SK-N-MC (cell line): ENCODE data around the gene ADISSP.

Experiments used
- DNase-seq: peaks from one replicate; pipeline ENCODE4 v3.0.0-alpha.2; 2011; ENCODE audit warnings: low read depth, low spot score
- H3K27ac ChIP-seq: fragments of 200-600 bp; sonication (generic); 2 replicates; pipeline ENCODE4 v1.5.1; 2016; ENCODE audit warnings: mixed run types
- H3K36me3 ChIP-seq: fragments of 200-600 bp; sonication (generic); 2 replicates; pipeline ENCODE4 v1.6.1; 2017; ENCODE audit warnings: antibody characterized with exemption, low read length, mixed read lengths; ENCODE audit not compliant: insufficient read depth
- H3K4me3 ChIP-seq: fragments of 200-600 bp; sonication (generic); 2 replicates; pipeline ENCODE4 v1.5.1; 2016
- H3K9ac ChIP-seq: fragments of 200-600 bp; sonication (generic); 2 replicates; pipeline ENCODE4 v1.8.0; 2017; ENCODE audit warnings: mixed run types, mixed read lengths; ENCODE audit not compliant: insufficient read length
- H3K9me3 ChIP-seq: fragments of 200-600 bp; sonication (generic); 2 replicates; pipeline ENCODE4 v1.6.1; 2017; ENCODE audit warnings: low read depth, mild to moderate bottlenecking, antibody characterized with exemption, low read length, moderate library complexity, mixed read lengths
- EZH2 ChIP-seq: fragments of 200-600 bp; sonication (generic); IDR thresholded peaks from one replicate; pipeline ENCODE4 v1.6.1; 2017; ENCODE audit warnings: antibody characterized with exemption
- FOXP2 ChIP-seq: optimal IDR thresholded peaks from 2 replicates; pipeline ENCODE3; 2011; ENCODE audit warnings: mild to moderate bottlenecking, moderate library complexity; ENCODE audit not compliant: insufficient read depth; ENCODE audit errors: extremely low read length, control extremely low read depth
- POLR2AphosphoS5 ChIP-seq: IDR thresholded peaks from 2 replicates; pipeline ENCODE4 v1.6.1; 2012; ENCODE audit warnings: mild to moderate bottlenecking, low read depth, low read length, borderline replicate concordance

Gene ADISSP

DNA sequence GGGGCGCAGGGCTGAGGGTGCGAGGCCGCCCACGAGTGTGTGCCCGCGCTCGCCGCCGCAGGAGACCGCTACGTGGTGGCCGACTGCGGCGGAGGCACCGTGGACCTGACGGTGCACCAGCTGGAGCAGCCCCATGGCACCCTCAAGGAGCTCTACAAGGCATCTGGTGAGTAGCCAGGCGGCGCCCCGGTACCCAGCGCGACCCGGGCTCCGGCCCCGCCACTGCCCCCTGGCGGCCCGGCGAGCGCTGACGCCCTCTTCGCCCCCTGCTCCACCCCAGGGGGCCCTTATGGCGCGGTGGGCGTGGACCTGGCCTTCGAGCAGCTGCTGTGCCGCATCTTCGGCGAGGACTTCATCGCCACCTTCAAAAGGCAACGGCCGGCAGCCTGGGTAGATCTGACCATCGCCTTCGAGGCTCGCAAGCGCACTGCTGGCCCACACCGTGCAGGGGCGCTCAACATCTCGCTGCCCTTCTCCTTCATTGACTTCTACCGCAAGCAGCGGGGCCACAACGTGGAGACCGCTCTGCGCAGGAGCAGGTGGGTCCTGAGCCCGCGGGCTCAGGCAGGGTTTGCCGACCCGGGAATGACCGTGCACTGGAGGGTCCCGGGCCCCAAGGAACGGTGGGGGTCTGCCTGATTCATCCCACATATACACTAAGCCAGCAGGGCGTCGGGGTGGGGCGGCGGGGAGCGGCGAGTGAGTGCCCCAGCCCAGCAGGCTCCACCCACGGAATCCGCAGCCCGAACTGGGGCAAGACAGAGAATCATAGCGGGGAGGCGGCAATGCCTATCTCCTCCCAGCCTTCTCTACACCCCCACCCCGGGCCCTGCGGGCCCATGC, 17.6 kb downstream of the ADISSP start:
- no peak overlapping the region for H3K27ac ChIP-seq
- no peaks in the 10 kb centered on the region for H3K9me3 ChIP-seq
- no peak overlapping the region for H3K4me3 ChIP-seq
- no peak overlapping the region for H3K9ac ChIP-seq
- TF ChIP-seq POLR2AphosphoS5, result no peak
- no peak for TF ChIP-seq FOXP2
- no peak for TF ChIP-seq EZH2
- DNase-seq, result no peak
- H3K36me3 ChIP-seq, result peaks cover 6% of the 10 kb centered on the region; the same call in 1 of the 2 replicates

DNA sequence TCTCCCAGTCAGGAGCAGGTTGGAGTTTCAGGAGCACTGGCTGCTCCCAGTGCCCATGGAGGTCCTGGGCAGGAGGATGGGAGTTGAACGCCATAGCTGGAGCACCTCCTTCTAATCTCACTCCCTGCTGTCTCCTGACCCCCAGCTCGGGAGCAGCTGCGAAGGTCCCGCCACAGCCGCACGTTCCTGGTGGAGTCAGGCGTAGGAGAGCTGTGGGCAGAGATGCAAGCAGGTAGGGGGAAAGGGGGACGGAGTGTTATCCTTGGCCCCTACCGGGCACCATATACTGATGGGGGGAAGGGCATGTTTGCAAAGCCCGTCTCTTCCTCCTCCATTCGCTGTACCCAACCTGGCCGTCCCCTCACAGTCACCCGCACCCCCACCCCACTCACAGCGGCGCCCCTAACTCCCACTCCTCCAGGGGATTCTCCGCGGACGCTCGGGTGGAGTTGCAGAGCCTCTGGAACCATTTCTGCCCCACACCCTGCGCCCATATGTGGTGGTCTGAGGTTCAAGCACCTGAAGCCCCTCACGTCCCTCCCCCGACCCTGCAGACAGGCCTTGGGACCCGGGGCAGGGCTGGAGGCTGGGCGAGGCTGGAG, 18.4 kb downstream of the ADISSP start:
- no peak overlapping the region for H3K27ac ChIP-seq
- H3K36me3 ChIP-seq, result no peaks in the 10 kb centered on the region; the same call in 1 of the 2 replicates
- TF ChIP-seq FOXP2 (no peak), POLR2AphosphoS5 (no peak), EZH2 (no peak)
- DNase-seq, result no peak
- no peaks in the 10 kb centered on the region for H3K9me3 ChIP-seq
- no peak overlapping the region for H3K4me3 ChIP-seq
- H3K9ac ChIP-seq, result no peak overlapping the region

DNA sequence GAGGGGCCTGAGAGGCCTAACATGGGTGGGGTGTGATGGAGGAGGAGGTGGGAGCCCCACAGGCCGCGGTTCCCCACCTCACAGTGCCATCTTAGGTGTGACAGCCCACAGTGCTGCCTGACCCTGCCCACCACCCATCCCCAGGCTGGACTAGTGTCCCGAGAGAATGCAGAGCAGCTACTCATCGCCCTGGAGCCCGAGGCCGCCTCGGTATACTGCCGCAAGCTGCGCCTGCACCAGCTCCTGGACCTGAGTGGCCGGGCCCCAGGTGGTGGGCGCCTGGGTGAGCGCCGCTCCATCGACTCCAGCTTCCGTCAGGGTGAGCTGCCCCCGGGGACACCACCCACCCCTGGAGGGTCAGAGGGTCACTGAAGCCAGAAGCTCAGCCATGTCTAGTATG, 19.5 kb downstream of the ADISSP start:
- no peak for TF ChIP-seq POLR2AphosphoS5
- TF ChIP-seq FOXP2, result no peak
- no peak for TF ChIP-seq EZH2
- no peak for DNase-seq
- Histone ChIP-seq H3K27ac (no peak overlapping the region), H3K9ac (no peak overlapping the region), H3K9me3 (no peaks in the 10 kb centered on the region), H3K36me3 (no peaks in the 10 kb centered on the region), H3K4me3 (no peak overlapping the region)

DNA sequence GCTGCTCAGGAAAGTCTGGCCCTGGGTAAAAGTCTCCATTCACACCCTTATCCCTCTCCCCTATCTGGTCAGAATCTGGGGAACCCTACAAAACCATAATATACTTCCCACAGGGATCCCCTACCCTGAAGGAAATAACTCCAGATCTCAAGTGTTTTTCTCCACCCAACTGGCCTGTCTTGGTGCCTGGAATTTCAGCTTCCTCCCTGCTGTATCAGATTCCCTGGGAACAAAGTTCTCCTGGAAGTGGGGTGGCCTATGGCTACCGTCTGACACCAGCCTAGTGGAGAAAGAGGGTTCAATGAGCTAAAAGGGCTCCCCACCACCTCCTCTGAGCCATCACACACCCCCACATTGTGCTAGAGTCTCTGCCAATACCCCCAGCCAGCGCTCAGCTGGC, 20.1 kb downstream of the ADISSP start:
- no peak overlapping the region for H3K4me3 ChIP-seq
- no peak overlapping the region for H3K27ac ChIP-seq
- no peak for DNase-seq
- H3K9ac ChIP-seq, result no peak overlapping the region
- no peak for TF ChIP-seq POLR2AphosphoS5
- TF ChIP-seq EZH2, result no peak
- TF ChIP-seq FOXP2, result no peak
- H3K9me3 ChIP-seq, result no peaks in the 10 kb centered on the region
- no peaks in the 10 kb centered on the region for H3K36me3 ChIP-seq

DNA sequence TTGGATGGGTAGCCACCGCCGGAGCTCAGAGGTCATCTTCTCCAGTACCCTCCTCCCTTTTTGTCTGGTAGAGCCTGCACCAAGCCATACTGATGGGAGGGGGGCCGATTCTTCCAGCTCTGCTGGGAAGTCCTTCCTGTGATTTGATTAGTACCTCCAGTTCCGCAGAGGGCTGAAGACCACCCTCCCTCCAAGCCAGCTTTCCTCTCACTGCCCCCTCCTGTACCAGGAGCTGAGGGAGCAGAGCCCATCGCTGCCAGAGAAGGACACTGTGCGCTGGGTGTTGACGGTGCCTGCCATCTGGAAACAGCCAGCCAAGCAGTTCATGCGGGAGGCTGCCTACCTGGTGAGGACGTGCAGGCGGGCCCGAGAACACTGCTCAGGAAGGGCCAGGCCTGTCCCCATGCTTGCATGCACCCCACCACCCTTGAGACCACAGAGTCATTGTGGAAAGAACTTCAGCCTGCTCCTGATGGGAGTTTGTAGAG, 21.8 kb downstream of the ADISSP start:
- DNase-seq, result no peak

DNA sequence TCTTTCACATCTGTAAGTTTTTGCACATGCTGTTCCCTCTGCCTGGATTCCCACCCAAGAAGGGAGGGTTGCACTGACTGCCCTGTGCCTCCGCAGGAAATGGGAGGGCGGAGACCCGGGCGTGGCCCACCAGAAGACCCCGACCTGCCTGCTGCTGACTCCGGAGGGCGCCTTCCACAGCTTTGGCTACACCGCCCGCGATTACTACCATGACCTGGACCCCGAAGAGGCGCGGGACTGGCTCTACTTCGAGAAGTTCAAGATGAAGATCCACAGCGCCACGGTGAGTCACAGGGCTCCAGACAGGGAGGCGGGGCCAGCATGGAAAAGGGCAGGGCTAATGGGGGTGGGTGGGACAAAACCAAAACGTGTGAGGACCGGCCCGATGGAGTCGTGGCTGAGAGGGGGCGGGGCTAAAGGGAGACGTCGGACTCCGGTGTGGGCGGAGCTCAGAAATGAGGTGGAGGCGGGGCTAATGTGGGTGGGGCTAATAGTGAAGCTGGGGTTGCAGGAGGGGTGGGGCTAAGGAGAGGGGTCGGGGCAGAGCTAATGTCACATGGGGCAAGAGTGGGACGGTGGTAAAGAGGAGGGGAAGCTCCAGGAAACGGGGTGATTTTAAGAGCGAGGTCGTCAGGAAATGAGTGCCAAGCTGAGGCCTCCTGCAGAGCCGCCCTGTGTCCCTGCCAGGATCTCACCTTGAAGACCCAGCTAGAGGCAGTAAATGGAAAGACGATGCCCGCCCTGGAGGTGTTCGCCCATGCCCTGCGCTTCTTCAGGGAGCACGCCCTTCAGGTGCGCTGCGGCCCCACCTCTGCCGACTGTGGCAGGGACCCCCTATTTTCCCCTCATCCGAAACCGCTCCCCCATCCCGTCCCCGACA, 22.5 kb downstream of the ADISSP start:
- no peak for TF ChIP-seq POLR2AphosphoS5
- TF ChIP-seq EZH2, result no peak
- no peak for TF ChIP-seq FOXP2
- no peaks in the 10 kb centered on the region for H3K9me3 ChIP-seq
- H3K36me3 ChIP-seq, result no peaks in the 10 kb centered on the region
- peak; percentile 42 for DNase-seq
- H3K27ac ChIP-seq, result no peak overlapping the region
- no peak overlapping the region for H3K9ac ChIP-seq
- H3K4me3 ChIP-seq, result peak overlapping the region; percentile 33; the same call in 1 of the 2 replicates

More for the DNA sequence above, 21.8 kb downstream of the ADISSP start:
- H3K9ac ChIP-seq, result no peak overlapping the region
- H3K9me3 ChIP-seq, result no peaks in the 10 kb centered on the region
- H3K27ac ChIP-seq, result no peak overlapping the region
- TF ChIP-seq FOXP2 (no peak), EZH2 (no peak), POLR2AphosphoS5 (no peak)
- no peaks in the 10 kb centered on the region for H3K36me3 ChIP-seq
- H3K4me3 ChIP-seq, result no peak overlapping the region

DNA sequence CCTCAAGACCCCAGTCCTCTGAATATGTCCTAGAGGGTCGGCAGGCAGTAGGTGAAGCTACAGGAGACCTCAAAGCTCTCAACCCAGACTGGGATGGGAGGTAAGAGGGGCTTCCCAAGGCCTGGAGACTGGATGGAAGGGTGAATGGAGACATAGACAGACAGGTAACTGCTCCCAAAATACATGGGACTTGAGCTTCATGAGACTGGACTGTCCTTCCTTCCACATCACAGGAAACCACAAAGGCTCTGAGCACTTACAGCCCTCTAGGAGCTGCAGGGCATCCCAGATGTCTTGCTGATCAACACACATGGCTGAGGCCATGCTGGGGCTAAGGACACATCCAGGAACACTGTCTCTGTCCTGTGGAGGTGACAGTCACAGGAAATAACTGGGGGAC, 23.5 kb downstream of the ADISSP start:
- no peaks in the 10 kb centered on the region for H3K9me3 ChIP-seq
- TF ChIP-seq POLR2AphosphoS5 (no peak), EZH2 (no peak), FOXP2 (no peak)
- H3K36me3 ChIP-seq, result no peaks in the 10 kb centered on the region
- DNase-seq, result no peak
- H3K27ac ChIP-seq, result no peak overlapping the region
- no peak overlapping the region for H3K4me3 ChIP-seq
- no peak overlapping the region for H3K9ac ChIP-seq

DNA sequence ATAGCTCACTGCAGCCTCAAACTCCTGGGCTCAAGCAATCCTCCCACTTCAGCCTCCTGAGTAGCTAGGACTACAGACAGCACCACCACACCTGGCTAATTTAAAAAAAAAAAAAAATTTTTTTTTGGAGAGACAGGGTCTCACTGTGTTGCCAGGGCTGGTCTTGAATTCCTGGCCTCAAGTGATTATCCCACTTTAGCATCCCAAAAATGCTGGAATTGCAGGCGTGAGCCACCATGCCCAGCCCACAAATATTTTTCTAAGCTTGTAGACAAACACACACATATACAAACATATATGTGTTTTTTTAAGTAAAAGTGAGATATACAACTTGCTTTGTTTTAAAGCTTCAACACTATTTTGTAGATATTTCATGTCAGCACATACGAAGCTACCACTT, 24.3 kb downstream of the ADISSP start:
- Histone ChIP-seq H3K9me3 (no peaks in the 10 kb centered on the region), H3K9ac (no peak overlapping the region), H3K27ac (no peak overlapping the region), H3K4me3 (no peak overlapping the region), H3K36me3 (no peaks in the 10 kb centered on the region)
- DNase-seq, result no peak
- TF ChIP-seq FOXP2 (no peak), EZH2 (no peak), POLR2AphosphoS5 (no peak)
